ENCODE results near the gene PTPRT.

Gene PTPRT

GRCh38 chr20:42549496-42549895, 640.2 kb downstream of the PTPRT start:
- no peak for DNase-seq (ENCODE audit: low read depth)

DNA sequence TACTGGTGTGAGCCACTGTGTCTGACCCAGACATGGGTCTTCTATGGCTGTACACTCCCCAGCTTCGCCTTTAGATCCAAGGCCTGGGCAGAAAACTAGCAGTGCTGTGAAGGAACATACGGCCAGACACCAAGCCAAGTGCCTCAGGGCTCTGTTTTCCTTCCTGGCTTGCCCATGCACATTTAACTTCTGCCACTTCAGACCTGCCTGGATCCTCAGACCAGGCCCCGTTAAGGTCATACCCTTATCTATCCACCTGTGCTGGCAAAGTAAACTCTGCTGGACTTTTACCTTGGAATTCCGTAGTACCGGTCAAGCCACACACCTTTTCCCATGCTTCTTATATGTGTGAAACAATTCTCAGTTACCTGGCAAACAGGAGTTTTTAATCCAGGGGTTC, 644.8 kb downstream of the PTPRT start:
- DNase-seq (ENCODE audit: low read depth), result no peak

- no peak for DNase-seq (ENCODE audit: low read depth)
Observed at GRCh38 chr20:42532831-42533230, 656.9 kb downstream of the PTPRT start.

- DNase-seq (ENCODE audit: low read depth), result no peak
Observed at GRCh38 chr20:42531508-42531961, 658.2 kb downstream of the PTPRT start.

DNA sequence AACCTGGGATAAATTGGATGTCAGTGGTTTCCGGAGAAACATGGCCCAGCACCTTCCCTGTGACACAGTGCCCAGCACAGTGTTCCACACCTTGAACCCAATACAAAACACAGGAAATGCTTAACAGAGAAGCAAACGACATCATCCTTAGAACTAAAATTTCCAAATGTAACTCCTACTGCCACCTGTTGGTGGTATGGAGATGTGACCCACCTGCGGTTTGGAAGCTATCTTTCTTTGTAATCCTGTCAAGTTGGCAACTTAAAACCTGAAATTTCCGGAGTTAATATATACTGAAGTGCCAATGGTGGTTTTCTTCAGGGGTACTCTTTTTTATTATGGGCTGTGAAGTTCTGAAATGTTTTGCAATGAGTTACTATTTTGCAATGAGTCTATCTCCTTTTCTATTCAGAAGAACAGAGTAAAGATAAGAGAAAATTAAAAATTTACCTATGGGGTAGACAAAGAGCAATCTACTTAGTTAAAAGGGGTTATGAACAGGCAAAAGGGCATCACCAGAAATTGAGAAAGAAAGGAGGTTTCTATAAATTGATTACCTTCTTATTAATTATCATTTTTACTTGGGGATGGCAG, 658.8 kb downstream of the PTPRT start:
- DNase-seq (ENCODE audit: low read depth), result no peak

DNA sequence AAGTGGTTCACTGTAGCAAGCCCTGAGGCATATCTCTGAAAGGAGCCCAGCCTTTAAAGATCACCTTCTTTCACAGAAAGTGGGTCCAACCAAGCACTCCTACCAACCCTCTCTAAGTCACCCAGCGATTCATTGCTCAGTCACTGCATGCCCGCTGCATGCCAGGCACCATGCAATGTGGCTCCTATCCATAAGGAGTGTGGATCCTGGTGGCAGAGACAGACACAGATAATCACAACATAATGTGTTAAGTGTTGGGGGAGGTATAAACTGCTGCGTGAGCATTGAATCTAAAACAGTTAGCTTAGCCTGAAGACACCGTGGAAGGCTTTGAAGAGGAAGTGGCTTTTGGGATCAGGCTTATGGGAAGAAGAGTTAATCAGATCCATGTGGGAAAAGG, 659.5 kb downstream of the PTPRT start:
- DNase-seq (ENCODE audit: low read depth), result no peak

DNA sequence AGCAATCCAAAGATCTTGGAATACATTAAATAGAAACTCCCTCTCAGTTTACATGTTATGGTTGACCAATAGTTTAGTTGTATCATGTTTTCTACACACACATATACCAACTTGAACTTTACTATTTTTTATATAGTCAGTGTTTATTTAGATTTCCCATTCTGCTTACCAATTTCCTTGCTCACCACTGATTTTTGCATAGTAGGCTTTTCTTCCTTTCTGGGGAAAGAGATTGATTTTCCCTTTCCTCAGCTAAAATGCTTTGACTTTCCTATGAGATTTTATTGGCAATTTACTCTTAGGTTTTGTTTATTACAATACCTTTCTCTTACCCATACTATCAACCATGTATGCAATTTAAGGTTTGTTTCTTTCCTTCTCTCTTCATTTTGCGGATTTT, 665.6 kb downstream of the PTPRT start:
- no peak for DNase-seq (ENCODE audit: low read depth)

DNA sequence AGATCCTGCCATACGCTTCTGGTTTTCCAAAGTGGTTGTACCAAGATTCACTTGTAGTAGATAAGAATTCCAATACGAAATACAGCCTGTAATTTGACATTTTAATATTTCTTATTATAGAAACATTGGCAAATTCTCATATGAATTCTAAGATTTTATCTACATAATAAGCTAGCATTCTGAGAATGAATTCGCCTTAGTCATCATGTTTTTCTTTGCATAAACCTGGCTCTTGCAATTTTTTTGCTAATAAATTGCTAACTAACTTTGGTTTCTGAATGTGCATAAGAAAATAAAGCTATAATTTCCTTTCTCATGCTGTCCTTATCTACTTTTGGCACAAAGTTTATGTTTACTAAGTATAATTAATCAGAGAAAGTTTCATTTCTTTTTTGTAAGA, 673.0 kb downstream of the PTPRT start:
- no peak for DNase-seq (ENCODE audit: low read depth)

- no peak for DNase-seq (ENCODE audit: low read depth)
Observed at GRCh38 chr20:42510686-42511085, 679.0 kb downstream of the PTPRT start.

DNA sequence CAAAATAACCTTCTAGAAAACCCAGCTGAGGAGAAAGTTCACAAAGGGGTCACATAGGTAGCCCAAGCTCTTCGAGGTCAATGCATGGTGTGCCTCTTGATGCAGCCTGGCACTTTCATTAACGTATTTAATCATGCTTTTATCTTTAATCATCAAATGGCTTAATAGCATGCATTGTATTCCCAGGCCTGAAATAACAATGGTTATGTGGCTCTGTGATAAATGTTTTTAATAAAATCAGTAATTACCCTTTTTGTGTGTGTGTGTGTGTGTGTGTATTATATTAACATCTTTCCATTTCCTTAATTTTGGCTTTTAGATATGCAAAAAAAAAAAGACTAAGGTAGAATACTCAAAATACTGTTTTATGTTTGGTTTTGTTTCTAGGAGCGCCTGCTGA, 681.8 kb downstream of the PTPRT start:
- DNase-seq (ENCODE audit: low read depth), result no peak

DNA sequence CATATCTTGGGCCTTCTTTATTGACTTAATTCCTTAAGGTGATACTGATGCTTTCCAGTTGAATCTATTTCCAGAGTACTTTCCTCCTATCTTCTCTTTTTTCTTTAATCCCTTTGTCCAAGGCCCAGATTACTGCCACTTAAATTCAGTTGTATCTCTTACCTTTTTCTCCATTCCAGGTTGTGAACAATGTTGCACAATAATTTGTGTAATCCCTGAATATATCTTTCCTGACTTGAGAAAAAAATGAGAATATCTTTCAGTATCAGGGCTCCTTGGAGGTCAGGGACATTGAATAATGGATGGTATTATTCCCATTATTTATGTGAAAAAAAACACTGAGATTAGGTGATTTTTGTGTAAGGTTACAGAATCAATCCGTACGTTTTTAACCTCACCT, 683.3 kb downstream of the PTPRT start:
- no peak for DNase-seq (ENCODE audit: low read depth)

DNA sequence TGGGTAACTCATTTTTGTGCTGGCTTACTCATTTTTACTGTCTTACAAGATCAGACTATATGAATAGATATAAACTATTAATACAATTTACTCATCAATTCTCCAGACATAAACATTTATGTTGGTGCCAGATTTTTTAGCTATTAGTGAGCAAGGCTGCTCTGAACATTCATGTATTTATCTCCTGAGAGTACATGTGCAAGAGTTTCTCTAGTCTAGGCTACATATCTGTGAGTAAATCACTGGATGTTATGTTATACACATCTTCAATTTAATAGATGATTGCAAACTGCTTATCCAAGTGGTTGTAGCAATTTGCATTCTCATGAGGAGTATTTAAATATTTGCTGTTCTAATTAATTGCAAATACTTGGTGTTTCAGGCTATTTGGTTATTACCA, 687.1 kb downstream of the PTPRT start:
- no peak for DNase-seq (ENCODE audit: low read depth)

DNA sequence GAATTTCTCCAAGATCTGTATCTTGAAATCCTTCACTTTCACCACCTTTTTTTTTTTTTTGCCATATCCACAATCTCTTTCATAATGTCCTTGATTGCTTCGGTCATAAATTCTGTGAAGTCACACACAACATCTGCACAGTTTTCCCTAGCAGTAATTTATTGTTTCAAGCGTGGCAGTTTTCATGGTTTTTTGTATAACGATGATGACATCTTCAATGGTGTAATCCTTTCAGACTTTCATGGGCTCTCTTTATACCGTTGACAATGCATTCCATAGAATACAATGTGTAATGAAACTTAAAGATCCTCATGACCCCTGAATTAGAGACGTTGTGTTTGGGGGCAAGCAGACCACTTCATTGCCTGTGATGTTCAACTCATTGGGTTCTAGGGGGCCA, 693.1 kb downstream of the PTPRT start:
- DNase-seq (ENCODE audit: low read depth), result no peak

DNA sequence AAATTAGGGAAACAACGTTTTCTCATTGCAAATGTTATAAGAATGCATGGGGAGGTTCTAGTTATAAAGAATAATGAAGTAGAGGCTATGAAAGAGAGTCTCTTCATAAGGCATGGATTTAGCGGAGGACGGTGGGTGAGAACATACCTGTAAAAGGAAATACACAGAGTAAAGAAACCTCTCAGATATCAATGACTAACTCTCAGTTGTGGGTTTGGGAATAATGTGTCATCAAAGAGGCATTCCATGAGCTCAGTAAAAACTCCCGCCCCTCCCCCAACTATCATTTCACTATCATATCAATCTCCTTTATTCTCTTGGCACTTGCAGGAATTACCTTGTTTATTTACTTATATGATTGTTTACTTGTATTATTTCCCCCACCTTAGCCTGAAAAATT, 695.4 kb downstream of the PTPRT start:
- DNase-seq (ENCODE audit: low read depth), result no peak

- no peak for DNase-seq (ENCODE audit: low read depth)
Observed at GRCh38 chr20:42493001-42493400, 696.7 kb downstream of the PTPRT start.

- no peak for DNase-seq (ENCODE audit: low read depth)
Observed at GRCh38 chr20:42492290-42492689, 697.4 kb downstream of the PTPRT start.

- DNase-seq (ENCODE audit: low read depth), result no peak
Observed at GRCh38 chr20:42485556-42485955, 704.1 kb downstream of the PTPRT start.

GRCh38 chr20:42484790-42485375, 704.8 kb downstream of the PTPRT start:
- DNase-seq (ENCODE audit: low read depth), result no peak

DNA sequence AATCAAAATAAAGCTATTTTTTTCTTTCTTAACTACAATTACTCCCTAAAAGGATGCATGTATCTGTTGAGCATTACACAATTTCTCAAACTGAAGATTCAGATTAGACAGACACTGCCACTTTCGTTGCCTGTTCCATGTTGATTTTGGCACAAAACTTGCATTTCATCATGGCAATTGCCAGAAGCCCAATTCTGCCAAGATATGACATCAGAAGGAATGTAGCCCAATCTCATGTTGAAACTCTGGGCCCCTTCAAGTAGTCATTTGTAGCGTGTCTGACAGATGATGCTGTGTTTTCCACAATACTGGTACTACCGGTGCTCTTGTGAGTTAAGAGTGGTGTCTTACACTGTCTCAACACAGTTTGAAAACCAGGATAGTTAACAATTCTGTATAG, 705.4 kb downstream of the PTPRT start:
- no peak for DNase-seq (ENCODE audit: low read depth)

DNA sequence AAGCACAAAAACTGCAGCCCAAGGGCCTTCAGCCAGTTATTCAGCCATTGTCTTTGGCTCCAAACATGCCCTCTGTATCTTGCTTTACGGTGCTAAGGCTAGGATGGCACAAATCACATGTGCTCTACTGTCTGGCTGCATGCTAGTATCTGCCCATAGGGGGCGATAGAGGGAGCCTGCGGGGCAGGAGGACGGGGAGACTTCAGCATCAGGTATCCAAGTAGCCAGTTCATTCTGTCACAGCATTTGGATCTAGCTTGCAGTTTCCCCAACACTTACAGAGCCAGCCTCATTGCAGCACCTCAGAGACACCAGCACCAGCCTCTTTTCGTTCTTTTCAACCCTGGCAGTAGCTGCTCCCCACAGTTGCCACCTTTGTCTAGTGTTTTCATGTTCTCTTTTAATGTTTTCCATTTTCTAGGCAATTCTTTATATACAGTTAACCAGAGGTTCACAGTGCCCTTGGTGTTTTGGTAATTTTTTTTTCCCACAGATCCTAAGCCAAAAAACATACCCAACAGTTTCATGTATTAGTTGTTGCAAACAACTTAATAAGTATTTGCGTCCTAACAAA, 705.9 kb downstream of the PTPRT start:
- DNase-seq (ENCODE audit: low read depth), result no peak

DNA sequence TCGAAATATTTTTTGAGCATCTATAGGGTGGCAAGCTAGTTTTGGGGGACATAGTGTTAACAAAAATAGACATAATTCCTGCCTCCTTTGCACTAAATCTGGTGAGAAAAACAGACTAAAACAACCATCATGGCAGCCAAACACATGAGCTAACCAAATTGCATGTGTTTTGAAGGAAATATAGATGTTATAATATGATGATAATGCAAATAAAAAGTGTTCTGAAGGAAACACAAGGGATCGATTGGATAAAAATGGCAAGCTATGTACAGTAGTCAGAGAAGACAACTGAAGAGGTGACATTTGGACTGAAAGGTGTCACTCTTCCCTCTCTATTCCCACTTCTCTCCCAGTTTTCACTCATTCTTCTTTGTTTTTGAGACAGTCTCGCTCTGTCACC, 706.9 kb downstream of the PTPRT start:
- no peak for DNase-seq (ENCODE audit: low read depth)

DNA sequence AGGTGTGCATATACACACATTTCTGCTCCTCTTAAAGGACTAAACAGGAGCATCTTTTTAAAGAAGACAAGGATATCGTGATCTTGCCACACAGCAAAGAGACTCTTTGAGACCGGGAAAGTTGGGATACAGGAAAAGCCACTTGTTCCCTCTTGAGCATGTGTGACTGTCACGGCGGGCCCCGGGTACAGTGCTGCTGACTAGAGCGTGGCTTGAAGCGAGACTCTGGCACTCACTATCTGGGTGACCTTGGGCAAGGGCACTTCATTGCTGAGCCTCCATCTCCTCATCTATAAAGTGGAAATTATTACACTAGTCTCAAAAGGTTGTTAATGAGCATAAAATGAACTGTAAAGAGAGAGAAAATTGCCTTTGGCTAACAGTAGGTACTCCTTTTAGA, 713.9 kb downstream of the PTPRT start:
- no peak for DNase-seq (ENCODE audit: low read depth)

GRCh38 chr20:42474646-42475045, 715.1 kb downstream of the PTPRT start:
- no peak for DNase-seq (ENCODE audit: low read depth)

- no peak for DNase-seq (ENCODE audit: low read depth)
Observed at GRCh38 chr20:42472198-42472597, 717.5 kb downstream of the PTPRT start.
